ENCODE data around the gene RALGAPA1. TPM values are rescaled to one million over a fixed set of nuclear protein-coding genes. Genes with fewer than 3 reads are reported as not detected.

Gene RALGAPA1
- total and polyA plus RNA-seq, 8 donors, result 6.0 to 482 (median 128) TPM

- H3K36me3 ChIP-seq, result peaks cover 0 to 31% (median 30%) of the 10 kb centered on the region in 4 donors
- WGBS, 5 donors, result 90 to 98% (median 97%) methylated on average over 8 of the region's 8 CpGs
- intact Hi-C loops (cut with DNase I; ENCODE audit: low total_unique reads), result no loop called here
Measured at GRCh38 chr14:35571598-35571997, 237.5 kb downstream of the RALGAPA1 start.

GRCh38 chr14:35565871-35566464 lies 243.1 kb downstream of the RALGAPA1 start:
- intact Hi-C loops (cut with DNase I; ENCODE audit: low total_unique reads), result no loop called here
- Histone ChIP-seq H3K4me3 (no peak overlapping the region), H3K27me3 (no peaks in the 10 kb centered on the region), H3K9me3 (no peaks in the 10 kb centered on the region), H3K36me3 (peaks cover 0 to 24% (median 18%) of the 10 kb centered on the region in 4 donors), H3K4me1 (no peaks in the 10 kb centered on the region), H3K27ac (no peak overlapping the region)
- TF ChIP-seq POLR2AphosphoS5 (IDR thresholded peaks at IDR 0.05) (no peak), POLR2A (IDR thresholded peaks at IDR 0.05) (no peak), EP300 (IDR thresholded peaks at IDR 0.05) (no peak), CTCF (IDR thresholded peaks at IDR 0.05) (no peak)
- DNase-seq, result no peak
- 92 to 97% (median 95%) methylated on average over 4 of the region's 4 CpGs for WGBS, 5 donors

More at GRCh38 chr14:35571598-35571997, 237.5 kb downstream of the RALGAPA1 start:
- H3K4me3 ChIP-seq, result no peak overlapping the region
- no peaks in the 10 kb centered on the region for H3K27me3 ChIP-seq
- no peaks in the 10 kb centered on the region for H3K4me1 ChIP-seq
- TF ChIP-seq POLR2A (IDR thresholded peaks at IDR 0.05), result no peak
- no peak for TF ChIP-seq POLR2AphosphoS5 (IDR thresholded peaks at IDR 0.05)
- no peak for TF ChIP-seq EP300 (IDR thresholded peaks at IDR 0.05)
- no peak for TF ChIP-seq CTCF (IDR thresholded peaks at IDR 0.05)
- DNase-seq, result no peak
- no peaks in the 10 kb centered on the region for H3K9me3 ChIP-seq
- no peak overlapping the region for H3K27ac ChIP-seq

DNA sequence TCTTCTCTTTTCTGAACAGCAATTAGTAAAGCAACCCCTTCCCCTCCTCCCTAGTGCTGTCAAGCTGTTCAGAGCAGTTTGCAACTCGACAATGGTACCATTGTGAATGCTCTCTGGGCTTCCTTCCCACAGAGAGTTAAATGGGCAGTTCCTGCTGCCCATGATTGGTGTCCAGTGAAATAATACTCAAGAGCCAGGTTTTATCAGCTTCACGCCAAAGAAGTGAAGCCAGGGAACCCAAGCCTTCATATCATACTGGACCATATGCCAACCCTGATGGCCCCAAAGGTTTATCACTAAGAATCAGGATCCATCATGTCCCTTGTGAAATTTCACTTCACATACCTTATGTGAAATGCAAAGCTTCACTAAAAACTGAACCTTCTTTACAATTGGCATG lies 250.4 kb downstream of the RALGAPA1 start:
- H3K9me3 ChIP-seq, result no peaks in the 10 kb centered on the region
- H3K36me3 ChIP-seq, result peaks cover 0 to 5% (median 2%) of the 10 kb centered on the region in 4 donors
- 66 to 77% (median 69%) methylated on average over 2 of the region's 2 CpGs for WGBS, 5 donors
- TF ChIP-seq CTCF (IDR thresholded peaks at IDR 0.05) (no peak), EP300 (IDR thresholded peaks at IDR 0.05) (no peak), POLR2A (IDR thresholded peaks at IDR 0.05) (no peak), POLR2AphosphoS5 (IDR thresholded peaks at IDR 0.05) (no peak)
- H3K27me3 ChIP-seq, result no peaks in the 10 kb centered on the region
- DNase-seq, result peak in 1 of 2 donors; percentile 14
- intact Hi-C loops (cut with DNase I; ENCODE audit: low total_unique reads), result no loop called here
- H3K4me1 ChIP-seq, result no peaks in the 10 kb centered on the region
- H3K4me3 ChIP-seq, result no peak overlapping the region
- H3K27ac ChIP-seq, result no peak overlapping the region

- DNase-seq, result no peak
- no peak overlapping the region for H3K27ac ChIP-seq
- no peaks in the 10 kb centered on the region for H3K4me1 ChIP-seq
- intact Hi-C loops (cut with DNase I; ENCODE audit: low total_unique reads), result no loop called here
- H3K4me3 ChIP-seq, result no peak overlapping the region
- H3K27me3 ChIP-seq, result no peaks in the 10 kb centered on the region
- no peaks in the 10 kb centered on the region for H3K9me3 ChIP-seq
- H3K36me3 ChIP-seq, result peaks cover 0 to 4% (median 0%) of the 10 kb centered on the region in 4 donors
- TF ChIP-seq EP300 (IDR thresholded peaks at IDR 0.05), result no peak
- TF ChIP-seq POLR2A (IDR thresholded peaks at IDR 0.05), result no peak
- TF ChIP-seq POLR2AphosphoS5 (IDR thresholded peaks at IDR 0.05), result no peak
- no peak for TF ChIP-seq CTCF (IDR thresholded peaks at IDR 0.05)
Measured at GRCh38 chr14:35557221-35557747, 251.8 kb downstream of the RALGAPA1 start.

All from stomach (tissue), 9 donors.